PC-9 (cell line): ENCODE data around the gene MAFB. TPM values are rescaled to one million over a fixed set of nuclear protein-coding genes. Genes with fewer than 3 reads are reported as not detected.

Experiments
- BruUV-seq: library from RNA; stranded (reverse); fragments of 400-500 nt; replicated peaks from 2 replicates; lab custom pipeline; 2021; lab: Mats Ljungman, UMichigan
- CTCF ChIA-PET: fragments of 300-600 bp; sonication (Branson Sonifier 250); formaldehyde crosslinking; loops from one replicate; lab custom pipeline; 2022; ENCODE audit warnings: antibody characterized with exemption; lab: Charles Lee
- POLR2A ChIA-PET: fragments of 300-600 bp; sonication (Branson Sonifier 250); formaldehyde crosslinking; loops from one replicate; lab custom pipeline; 2022; ENCODE audit warnings: antibody characterized with exemption; ENCODE audit not compliant: unreplicated experiment; lab: Charles Lee
- DNase-seq, 2 experiments: peaks; one replicate each; pipeline versions ENCODE4 v3.0.0 to v3.0.0-alpha.2; 2015 to 2022; ENCODE audit warnings: mixed read lengths in 1 of 2
- H2AFZ ChIP-seq: fragments of 200-600 bp; sonication (generic); 2 replicates; pipeline ENCODE4 v1.8.1; 2017; ENCODE audit warnings: antibody characterized with exemption
- H3F3A ChIP-seq: fragments of 200-600 bp; sonication (generic); 2 replicates; pipeline ENCODE4 v1.8.1; 2017; ENCODE audit warnings: antibody characterized with exemption, mild to moderate bottlenecking, low read depth; ENCODE audit not compliant: insufficient read depth
- H3K27ac ChIP-seq: fragments of 200-600 bp; sonication (generic); 2 replicates; pipeline ENCODE4 v1.6.1; 2016; ENCODE audit warnings: mixed run types
- H3K27me3 ChIP-seq: fragments of 200-600 bp; sonication (generic); 2 replicates; pipeline ENCODE4 v1.6.1; 2016; ENCODE audit warnings: low read depth, mixed run types; ENCODE audit not compliant: insufficient read depth
- H3K36me3 ChIP-seq: fragments of 200-600 bp; sonication (generic); 2 replicates; pipeline ENCODE4 v1.6.1; 2016; ENCODE audit warnings: low read depth, mixed run types
- H3K4me1 ChIP-seq: fragments of 200-600 bp; sonication (generic); replicated peaks from 2 replicates; pipeline ENCODE4 v1.6.1; 2016; ENCODE audit warnings: mixed run types; ENCODE audit not compliant: insufficient read depth
- H3K4me2 ChIP-seq: fragments of 200-600 bp; sonication (generic); 2 replicates; pipeline ENCODE4 v1.6.1; 2017; ENCODE audit warnings: mixed run types
- H3K4me3 ChIP-seq: fragments of 200-600 bp; sonication (generic); 2 replicates; pipeline ENCODE4 v1.6.1; 2016; ENCODE audit warnings: mixed run types
- H3K79me2 ChIP-seq: fragments of 200-600 bp; sonication (generic); 2 replicates; pipeline ENCODE4 v1.6.1; 2017; ENCODE audit warnings: low read depth, mixed run types
- H3K9me2 ChIP-seq: fragments of 200-600 bp; sonication (generic); 2 replicates; pipeline ENCODE4 v1.8.1; 2017; ENCODE audit warnings: mild to moderate bottlenecking; ENCODE audit not compliant: insufficient read depth
- H3K9me3 ChIP-seq: fragments of 200-600 bp; sonication (generic); 2 replicates; pipeline ENCODE4 v1.8.1; 2016; ENCODE audit warnings: low read depth; ENCODE audit not compliant: insufficient read depth
- H4K20me1 ChIP-seq: fragments of 200-600 bp; sonication (generic); 2 replicates; pipeline ENCODE4 v1.8.1; 2017; ENCODE audit not compliant: insufficient read depth
- CTCF ChIP-seq: fragments of 200-600 bp; sonication (generic); conservative IDR thresholded peaks from 2 replicates; pipeline ENCODE4 v1.6.1; 2017; ENCODE audit warnings: mixed run types, antibody characterized with exemption, mild to moderate bottlenecking, moderate library complexity
- EZH2 ChIP-seq: fragments of 200-600 bp; sonication (generic); IDR thresholded peaks from 2 replicates; pipeline ENCODE4 v1.8.0; 2017; ENCODE audit warnings: antibody characterized with exemption, low read depth
- intact Hi-C: fragments of 100-400 bp; cut with micrococcal nuclease; formaldehyde crosslinking; loops from one replicate; pipeline ENCODE4 v1.10.0; 2022; ENCODE audit not compliant: unreplicated experiment
- total RNA-seq: library from RNA; stranded (reverse); gene quantifications from 2 replicates; pipeline ENCODE4 v1.2.3, GENCODE V29; 2021

The MAFB gene
- total RNA-seq, 1 experiment from 2014 or later, result not detected

GRCh38 chr20:40687384-40688128 is 1.5 kb downstream of the MAFB start:
- no peaks in the 10 kb centered on the region for H3F3A ChIP-seq
- no peak overlapping the region for H3K27ac ChIP-seq
- DNase-seq, result no peak
- CTCF ChIA-PET, result no interaction called here
- POLR2A ChIA-PET, result interaction anchor here (0.7 kb wide), 1 partner anchor 81 kb away, joined by 13 read pairs; no protein-coding TSS in a partner anchor
- no peaks in the 10 kb centered on the region for H3K9me2 ChIP-seq
- H3K79me2 ChIP-seq, result no peaks in the 10 kb centered on the region
- peaks cover 61% of the 10 kb centered on the region for H3K27me3 ChIP-seq
- no peaks in the 10 kb centered on the region for H3K4me1 ChIP-seq
- intact Hi-C loops, result no loop called here
- no TSS peak for BruUV-seq
- H3K9me3 ChIP-seq, result no peaks in the 10 kb centered on the region
- no peak for TF ChIP-seq CTCF
- no peak overlapping the region for H3K4me3 ChIP-seq
- H2AFZ ChIP-seq, result no peak overlapping the region
- no peaks in the 10 kb centered on the region for H3K36me3 ChIP-seq
- no peak overlapping the region for H3K4me2 ChIP-seq
- H4K20me1 ChIP-seq, result no peaks in the 10 kb centered on the region

- Histone ChIP-seq H3K79me2 (no peaks in the 10 kb centered on the region), H3K4me2 (no peak overlapping the region), H3K4me3 (no peak overlapping the region), H3K9me3 (no peaks in the 10 kb centered on the region), H3K9me2 (no peaks in the 10 kb centered on the region), H2AFZ (no peak overlapping the region), H3F3A (no peaks in the 10 kb centered on the region), H3K36me3 (no peaks in the 10 kb centered on the region), H4K20me1 (no peaks in the 10 kb centered on the region), H3K27me3 (peaks cover 61% of the 10 kb centered on the region), H3K27ac (no peak overlapping the region), H3K4me1 (no peaks in the 10 kb centered on the region)
- BruUV-seq, result no TSS peak
- TF ChIP-seq CTCF, result no peak
- no peak for TF ChIP-seq EZH2
- ChIA-PET POLR2A (interaction anchor here (0.7 kb wide), 1 partner anchor 82 kb away, joined by 13 read pairs; no protein-coding TSS in a partner anchor), CTCF (no interaction called here)
- intact Hi-C loops, result no loop called here
- no peak for DNase-seq
These were observed 2.1 kb downstream of the MAFB start for GRCh38 chr20:40686893-40687292.

- no TSS peak for BruUV-seq
- intact Hi-C loops, result no loop called here
- H3K27me3 ChIP-seq, result peaks cover 61% of the 10 kb centered on the region
These were observed 2.6 kb downstream of the MAFB start for GRCh38 chr20:40686434-40686882.

More at GRCh38 chr20:40686434-40686882, 2.6 kb downstream of the MAFB start:
- no peak for DNase-seq
- Histone ChIP-seq H3K9me3 (no peaks in the 10 kb centered on the region), H2AFZ (no peak overlapping the region), H3K9me2 (no peaks in the 10 kb centered on the region), H3K36me3 (no peaks in the 10 kb centered on the region), H3K79me2 (no peaks in the 10 kb centered on the region), H3K27ac (no peak overlapping the region), H3K4me3 (no peak overlapping the region), H3K4me2 (no peak overlapping the region), H3K4me1 (no peaks in the 10 kb centered on the region), H4K20me1 (no peaks in the 10 kb centered on the region), H3F3A (no peaks in the 10 kb centered on the region)
- POLR2A ChIA-PET, result interaction anchor here (0.7 kb wide), 1 partner anchor 82 kb away, joined by 13 read pairs; no protein-coding TSS in a partner anchor
- TF ChIP-seq EZH2 (no peak), CTCF (no peak)
- CTCF ChIA-PET, result no interaction called here
